Stimulated activated CD4-positive, alpha-beta T cell treated with anti-CD3 and anti-CD28 coated beads, Interleukin-4, amount 100 ng/mL, for 48 hours (primary cell): Measurements from ENCODE around the gene NCBP2L.

Experiments used
- DNase-seq, 2 donors: peaks; one replicate each; pipeline ENCODE4 v3.0.0-alpha.2; 2020; ENCODE audit warnings: low read depth in 2 of 2

NCBP2L gene

GRCh38 chrX:107752714-107753113, 24.8 kb upstream of the NCBP2L start:
- no peak for DNase-seq

DNA sequence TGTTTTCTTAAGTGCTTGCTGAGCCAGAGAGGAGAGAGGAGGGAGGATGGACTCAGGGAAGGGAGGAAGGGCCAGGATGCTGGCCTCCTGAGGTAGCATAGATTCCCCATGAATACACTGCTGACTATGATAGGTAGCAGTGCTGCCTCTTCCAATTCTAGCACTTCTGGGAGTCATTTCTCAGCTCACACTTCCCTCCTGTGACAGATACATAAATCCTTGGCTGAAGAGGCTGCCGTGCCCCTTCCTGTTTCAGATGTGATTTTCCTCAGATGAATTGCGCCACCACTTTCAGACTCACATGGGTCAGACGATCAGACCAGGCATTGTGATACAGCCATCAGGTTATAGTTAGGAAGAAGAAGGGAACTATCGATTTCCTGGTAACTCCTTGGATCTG, 24.3 kb upstream of the NCBP2L start:
- DNase-seq = no peak

DNA sequence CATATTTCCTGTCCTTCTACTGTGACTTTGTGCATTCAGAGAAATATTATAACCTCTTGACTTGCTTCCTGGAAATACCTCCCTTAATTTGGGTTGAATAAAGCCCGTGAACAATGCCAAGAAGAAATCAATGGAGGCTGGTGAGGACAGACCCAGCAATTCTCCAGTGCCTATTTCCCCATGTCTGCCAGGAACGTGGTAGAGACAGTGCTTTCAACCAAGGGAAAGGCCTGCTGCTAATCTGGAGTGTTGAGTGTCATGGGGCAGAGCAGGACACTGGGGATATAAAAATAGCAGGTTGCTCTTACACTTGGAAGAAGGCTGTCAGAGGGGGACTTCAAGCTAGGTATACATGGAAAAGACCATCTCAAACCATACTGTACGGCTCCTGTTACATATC, 21.8 kb upstream of the NCBP2L start:
- no peak for DNase-seq

GRCh38 chrX:107758231-107758766, 19.2 kb upstream of the NCBP2L start:
- no peak for DNase-seq

DNA sequence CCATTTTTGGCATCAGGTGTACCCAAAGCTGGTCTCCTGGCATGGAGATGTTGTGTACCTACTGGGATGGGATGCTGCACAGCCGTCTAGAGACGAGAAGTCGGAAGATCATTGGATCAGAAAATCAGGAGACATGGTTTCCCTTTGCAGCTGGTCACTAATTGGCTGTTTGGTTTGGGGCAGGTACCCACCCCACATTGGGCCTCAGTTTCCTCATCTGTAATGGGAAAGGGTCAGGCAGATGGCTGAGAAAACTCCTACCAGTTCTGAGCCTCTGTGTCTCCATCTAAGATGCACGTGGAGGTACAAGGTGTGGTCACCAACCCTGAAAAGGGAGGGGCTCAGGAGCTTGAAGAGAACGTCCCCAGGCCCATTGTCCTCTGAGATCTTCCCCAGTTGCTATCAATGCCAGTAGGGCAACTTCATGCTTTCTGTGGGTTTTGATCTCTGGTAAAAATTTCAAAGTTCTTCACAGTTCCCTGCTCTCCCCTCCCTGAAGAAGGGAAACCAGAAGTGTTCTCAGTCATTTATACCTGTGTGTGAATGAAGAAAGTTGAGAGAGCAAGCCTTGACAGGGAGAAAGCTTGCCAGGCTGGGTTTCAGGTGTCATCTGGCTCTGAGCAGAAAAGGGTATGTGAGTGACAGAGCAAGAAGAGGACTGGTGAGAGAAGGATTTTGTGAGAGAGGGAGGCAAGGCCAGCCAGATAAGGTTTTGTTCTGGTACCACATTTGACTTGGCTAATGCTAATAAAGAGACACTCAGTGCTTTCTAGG, 17.0 kb upstream of the NCBP2L start:
- no peak for DNase-seq

DNA sequence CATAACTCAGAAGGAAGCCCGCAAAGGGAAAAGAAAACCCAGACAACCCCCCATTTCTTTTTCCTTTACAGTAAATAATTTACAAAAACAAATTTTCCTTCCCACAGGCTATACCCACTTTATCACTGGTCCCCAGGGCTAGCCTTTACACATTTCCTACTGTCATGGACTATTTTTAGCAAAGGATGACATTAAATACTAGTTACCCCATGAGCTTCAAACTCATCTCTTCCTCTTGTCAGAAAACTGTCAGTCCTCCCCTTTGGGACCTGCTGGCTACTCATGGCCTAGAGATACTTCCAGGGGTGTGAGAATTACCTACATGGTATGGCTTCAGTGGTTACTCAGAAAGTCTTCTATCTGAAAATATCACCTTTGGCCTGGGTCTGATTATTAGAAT, 13.9 kb upstream of the NCBP2L start:
- DNase-seq = no peak

DNA sequence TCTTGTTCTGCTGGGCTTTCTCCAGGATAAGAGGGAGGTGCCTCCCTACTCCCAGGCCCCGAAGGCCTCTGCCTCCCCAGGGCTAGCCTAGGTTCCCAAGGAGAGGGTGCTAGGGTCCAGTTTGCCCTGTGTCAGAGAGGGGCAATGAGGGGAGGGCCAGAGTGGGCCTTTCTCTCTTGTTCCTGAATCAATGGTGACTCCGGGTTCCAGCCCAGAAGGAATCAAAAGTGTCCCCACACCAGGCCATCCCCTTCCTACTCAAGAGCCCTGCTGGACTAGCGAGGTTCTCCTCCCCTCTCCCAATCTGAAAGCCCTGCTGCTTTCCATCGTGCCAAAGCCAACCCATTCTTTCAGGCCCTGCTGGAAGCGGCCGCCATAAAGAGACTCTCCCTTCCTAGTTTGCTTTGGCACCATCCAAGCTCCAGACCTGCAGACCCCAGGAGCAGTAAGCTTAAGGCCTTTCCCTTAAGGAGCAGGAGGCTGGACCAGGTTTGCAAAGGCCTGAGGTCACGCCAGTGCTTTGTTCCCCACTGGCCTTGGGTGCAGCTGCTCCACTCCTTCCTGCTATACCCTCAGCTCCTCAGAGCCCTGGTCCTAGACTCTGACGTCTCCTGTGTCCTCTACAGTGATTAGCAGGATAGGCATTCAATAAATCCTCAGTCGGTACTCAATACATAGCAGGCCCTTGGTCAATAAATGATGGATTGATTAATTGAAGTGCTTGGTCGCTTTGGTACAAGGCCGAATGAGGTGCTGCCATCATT, 12.5 kb upstream of the NCBP2L start:
- no peak for DNase-seq

DNA sequence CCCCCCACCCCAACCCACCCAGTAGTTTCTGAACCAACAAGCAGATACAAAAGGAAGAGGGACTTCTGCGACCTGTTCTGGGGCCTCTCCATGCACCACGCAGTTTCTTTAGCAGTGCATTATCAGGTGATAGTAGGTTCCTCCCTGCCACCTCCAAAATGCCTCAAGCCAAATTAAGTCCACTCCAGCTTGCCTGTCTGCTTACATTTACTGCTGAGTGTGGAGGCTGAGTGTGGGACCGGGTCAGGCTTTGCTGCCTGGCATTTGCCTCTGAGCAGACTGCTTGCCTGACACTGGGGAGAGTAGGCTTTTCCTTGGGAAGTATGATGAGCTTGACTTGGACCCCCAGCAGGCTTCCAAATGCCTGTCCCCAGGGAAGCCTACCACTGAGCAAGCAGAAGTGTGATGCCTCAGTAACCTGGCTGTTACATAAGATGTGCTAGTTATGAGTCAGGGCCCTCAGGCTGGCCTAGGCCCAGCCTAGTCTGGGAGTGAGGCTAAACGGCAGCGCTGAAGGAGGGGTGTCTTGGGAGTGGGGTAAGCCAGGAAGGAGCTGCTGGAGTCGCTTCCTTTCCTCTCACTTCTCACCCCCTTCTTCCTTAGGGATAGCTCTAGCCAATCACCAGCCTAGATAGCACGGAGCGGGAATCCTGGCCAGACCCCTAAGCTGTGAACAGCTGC, 10.9 kb upstream of the NCBP2L start:
- DNase-seq = no peak

- DNase-seq = no peak
Measured at GRCh38 chrX:107768051-107768450, 9.5 kb upstream of the NCBP2L start.

GRCh38 chrX:107769581-107770317, 7.8 kb upstream of the NCBP2L start:
- DNase-seq = no peak

GRCh38 chrX:107773206-107773605, 4.3 kb upstream of the NCBP2L start:
- DNase-seq = no peak

- no peak for DNase-seq
Measured at GRCh38 chrX:107773906-107774435, 3.6 kb upstream of the NCBP2L start.

- no peak for DNase-seq
Measured at GRCh38 chrX:107775000-107775733, 2.4 kb upstream of the NCBP2L start.

DNA sequence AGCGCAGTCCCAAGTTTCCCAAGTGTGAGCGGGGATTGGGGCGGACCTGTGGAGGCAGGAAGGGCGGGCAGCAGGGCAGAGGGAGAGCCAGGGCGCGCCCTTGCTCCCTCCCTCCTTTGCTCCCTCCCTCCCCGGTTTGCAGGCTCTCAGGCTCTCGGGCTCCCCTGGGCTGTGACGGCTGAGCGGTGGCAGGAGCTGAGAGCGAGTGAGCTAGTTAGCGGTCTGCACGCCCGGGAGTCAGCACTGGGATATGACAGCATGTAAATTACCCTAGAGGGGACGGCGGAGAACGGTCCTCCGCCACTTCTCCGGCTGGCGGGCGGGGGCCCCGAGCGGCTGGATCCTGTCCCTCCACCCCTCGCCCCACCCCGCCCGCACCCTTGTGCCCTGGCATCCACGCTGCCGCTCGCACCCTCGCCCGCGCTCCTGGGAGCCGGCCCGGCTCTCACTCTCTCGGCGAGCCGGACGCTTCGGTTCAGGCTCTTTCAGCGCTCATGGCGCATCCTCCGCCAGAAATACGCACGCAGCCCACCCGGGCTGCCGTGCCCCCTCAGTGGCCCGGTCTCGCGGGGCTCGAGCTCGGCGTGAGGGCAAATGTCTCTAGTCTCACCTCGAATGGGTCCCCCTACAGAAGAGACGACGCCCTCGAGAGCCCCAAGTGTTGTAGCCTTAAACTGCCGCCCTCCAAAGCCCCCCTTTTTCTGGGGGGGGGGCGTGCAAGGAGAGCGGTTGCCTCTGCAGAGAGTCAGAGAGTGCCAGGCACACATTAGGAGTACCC, 1.6 kb upstream of the NCBP2L start, which contains the start of gene TSC22D3:
Gene TSC22D3, minus strand, starts transcription at position 54 of the 778 bp plus-strand sequence. CDS start 368 bp downstream, outside the sequence.
- peak; percentile 39 to 48 for DNase-seq

DNA sequence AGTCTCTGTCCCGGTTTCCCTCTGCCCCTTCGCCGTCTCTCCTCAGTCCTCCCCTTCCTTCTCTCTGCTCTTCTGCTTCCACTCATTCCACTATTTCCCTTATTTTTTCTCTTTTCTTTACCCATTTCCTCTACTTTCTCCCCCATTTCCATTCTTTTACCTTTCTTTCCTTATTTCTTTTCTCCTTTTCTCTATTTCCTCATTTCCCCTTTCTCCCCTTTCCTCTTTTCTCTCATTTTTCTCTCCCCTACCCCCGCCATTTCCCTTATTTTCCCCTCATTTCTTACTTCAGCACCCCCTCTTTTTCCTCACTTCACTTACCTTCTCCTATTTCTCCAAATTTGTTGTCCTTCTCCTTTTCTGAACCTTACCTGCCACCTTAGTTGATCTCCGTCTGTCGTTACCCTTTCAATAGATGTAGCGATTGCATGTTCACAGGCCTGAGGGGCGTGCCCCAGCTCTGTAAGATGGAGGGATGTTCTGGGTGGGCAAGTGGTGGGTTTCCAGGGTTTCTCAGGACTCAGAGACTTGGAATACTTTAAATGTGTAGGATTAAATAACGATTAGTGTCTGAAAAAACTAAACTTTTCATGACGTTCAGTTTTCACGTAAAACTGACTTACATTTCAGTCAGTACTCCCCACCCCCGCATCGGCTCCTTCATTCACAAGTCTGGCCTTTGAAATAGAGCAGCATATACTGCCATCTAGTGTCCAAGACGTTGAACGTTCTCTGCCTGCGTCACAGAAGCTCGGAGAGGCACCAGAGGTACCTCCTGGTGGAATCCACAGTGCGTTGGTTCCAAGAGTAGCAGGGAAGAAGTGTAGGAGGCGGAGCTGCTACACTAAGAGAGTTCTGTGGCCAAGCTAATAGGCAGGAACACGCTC, 641 bp upstream of the NCBP2L start:
- DNase-seq = peak; percentile 58 to 59

DNA sequence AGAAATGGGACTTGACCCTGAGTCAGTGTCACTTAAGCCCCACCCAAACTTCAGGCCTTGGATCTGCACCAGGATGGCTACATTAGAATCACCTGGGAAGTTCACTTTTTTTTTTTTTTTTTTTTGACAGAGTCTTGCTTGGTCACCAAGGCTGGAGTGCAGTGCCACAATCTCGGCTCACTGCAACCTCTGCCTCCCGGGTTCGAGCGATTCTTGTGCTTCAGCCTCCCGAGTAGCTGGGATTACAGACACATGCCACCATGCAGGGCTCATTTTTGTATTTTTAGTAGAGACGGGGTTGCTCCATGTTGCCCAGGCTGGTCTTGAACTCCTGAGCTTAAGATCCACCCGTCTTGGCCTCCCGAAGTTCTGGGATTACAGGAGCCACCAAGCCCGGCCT, 3.0 kb downstream of the NCBP2L start:
- DNase-seq = no peak

GRCh38 chrX:107787827-107788226, 10.3 kb downstream of the NCBP2L start:
- DNase-seq = no peak

GRCh38 chrX:107804427-107804826, 26.9 kb downstream of the NCBP2L start:
- DNase-seq = no peak

DNA sequence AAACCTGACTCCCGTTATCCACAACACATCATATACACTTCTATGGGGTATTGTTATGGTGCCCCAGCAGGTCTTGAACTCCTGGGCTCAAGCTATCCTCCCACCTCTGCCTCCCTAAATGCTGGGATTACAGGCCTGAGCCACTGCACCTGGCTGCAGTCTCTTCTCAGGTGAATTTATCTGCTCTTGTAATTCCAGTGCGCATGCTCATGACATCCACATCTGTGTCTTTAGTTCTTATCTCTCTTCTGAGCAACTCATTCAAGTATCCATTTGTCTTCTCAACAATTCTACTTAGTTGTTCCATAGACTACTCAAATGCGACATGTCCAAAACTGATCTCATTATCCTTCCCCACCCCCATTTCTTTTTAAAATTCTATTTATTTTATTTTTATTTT, 27.6 kb downstream of the NCBP2L start:
- DNase-seq = no peak
